ENCODE data around the gene KREMEN1.

Gene KREMEN1

DNA sequence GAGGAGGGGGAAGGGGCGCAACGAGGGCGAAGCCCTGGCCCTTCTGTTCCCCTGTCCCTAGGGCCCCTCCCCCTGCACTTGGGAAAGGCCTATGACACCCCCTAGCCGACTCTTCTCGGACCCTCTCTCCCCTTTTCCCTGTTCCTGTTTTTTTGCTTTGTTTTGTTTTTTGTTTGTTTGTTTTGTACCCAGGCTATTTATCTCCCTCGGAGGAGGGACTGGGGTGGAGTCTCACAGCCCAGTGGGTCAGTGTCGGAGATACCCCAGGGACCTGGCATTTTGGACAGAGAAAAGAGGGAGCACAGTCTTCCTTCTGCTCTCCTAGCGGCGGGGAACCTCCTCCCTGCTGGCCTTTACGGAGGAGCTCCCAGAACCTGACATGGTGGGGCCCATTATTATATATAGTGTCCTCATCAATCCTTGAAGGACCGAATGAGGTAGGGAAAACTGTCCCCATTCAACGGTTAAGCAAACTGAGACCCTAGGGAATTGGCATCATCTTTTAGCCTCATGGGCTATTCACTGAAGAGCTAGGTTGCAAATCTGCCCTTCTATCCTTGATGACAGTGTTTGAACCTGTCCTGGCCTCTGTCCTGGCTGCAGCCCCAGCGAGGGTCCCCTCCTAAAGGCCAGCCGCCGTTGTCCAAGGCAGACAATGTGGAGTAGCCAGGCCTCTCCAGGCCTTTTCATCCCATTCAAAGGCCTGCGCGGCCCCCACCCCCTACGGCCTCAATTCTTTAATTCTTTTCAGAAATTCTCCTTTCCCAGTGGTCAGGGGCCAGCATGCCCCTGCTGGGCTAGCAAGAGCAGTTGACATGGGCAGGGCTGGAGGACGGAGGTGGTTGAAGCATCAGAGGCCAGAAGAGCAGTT is 133.8 kb downstream of the KREMEN1 start:
- no peak for DNase-seq (ENCODE audit: low spot score)

GRCh38 chr22:29207243-29207550 is 134.4 kb downstream of the KREMEN1 start:
- no peak for DNase-seq (ENCODE audit: low spot score)

GRCh38 chr22:29207562-29208501 is 135.0 kb downstream of the KREMEN1 start:
- DNase-seq (ENCODE audit: low spot score): no peak

DNA sequence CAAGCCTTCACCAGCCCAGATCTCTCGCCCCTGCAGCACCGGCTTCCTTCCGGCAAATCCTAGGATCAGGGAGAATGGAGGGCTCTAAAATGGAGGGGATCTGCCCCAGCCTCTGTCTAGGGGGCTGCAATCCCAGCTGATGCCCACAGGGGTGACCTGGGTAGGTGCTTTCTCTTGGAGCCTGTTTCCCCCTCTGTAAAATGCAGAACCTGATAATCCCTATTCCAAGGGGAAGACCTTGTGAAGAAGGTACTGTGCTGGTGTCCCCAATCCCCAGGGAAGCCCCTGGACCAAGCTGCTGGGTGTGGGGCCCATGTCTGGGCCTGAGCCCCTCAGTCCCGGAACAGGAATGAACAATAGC is 135.6 kb downstream of the KREMEN1 start:
- DNase-seq (ENCODE audit: low spot score): no peak

- DNase-seq (ENCODE audit: low spot score): no peak
Measured at GRCh38 chr22:29208879-29209623, 136.2 kb downstream of the KREMEN1 start.

- no peak for DNase-seq (ENCODE audit: low spot score)
Measured at GRCh38 chr22:29209624-29209929, 136.7 kb downstream of the KREMEN1 start.

GRCh38 chr22:29211066-29211465 is 138.2 kb downstream of the KREMEN1 start:
- no peak for DNase-seq (ENCODE audit: low spot score)

DNA sequence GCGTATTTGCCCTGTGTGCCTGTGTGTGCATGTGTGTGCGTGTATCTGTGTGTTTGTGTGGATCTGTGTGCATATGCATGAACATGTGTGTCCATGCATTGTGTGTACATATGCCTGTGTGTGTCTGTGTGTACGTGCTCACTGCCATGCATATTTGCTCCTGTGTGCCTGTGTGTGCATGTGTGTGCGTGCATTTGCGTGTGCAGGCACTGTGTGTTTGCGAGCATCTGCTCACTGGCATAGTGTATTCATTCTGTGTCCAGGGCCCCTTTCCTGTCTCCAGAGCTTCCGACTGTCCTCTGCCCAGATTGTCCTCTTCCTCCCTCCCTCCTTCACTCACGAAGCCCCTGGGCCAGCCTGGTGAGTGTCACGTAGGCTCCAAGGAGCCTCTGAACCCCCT is 138.6 kb downstream of the KREMEN1 start:
- no peak for DNase-seq (ENCODE audit: low spot score)

DNA sequence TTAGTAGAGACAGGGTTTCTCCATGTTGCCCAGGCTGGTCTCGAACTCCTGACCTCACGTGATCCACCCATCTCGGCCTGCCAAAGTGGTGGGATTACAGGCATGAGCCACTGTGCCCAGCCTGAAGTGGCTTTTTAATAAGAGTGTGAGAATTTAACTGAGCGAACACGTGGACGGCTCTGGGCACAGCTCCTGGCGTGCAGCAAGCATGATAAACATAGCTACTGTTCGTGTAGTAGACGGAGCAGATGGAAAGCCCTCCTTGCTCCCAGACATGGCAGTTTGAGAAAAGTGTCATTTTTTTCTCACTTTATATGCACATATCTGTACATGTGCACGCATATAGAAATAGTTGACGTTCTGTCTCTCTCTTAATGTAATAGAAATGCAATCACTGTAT is 139.9 kb downstream of the KREMEN1 start:
- DNase-seq (ENCODE audit: low spot score): no peak

DNA sequence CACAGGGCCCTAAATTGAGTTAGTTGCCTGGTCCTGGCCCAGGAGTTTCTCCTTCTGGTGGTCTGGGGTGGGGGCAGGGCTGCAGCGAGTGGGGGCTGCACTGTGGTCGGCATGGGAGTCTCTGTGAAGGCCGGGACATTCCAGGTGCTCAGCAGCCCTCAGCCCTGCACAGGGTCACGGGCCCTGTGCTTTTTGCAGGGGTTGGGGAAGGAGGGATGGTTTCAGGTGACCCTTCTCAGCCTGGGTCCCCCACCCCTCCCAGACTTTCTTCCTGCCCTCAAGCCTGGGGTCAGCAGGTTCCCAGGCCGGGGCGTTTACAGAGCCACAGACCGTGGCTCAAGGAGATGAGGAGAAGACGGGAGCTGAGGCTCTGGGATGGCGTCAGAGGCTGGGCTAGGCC is 140.7 kb downstream of the KREMEN1 start:
- no peak for DNase-seq (ENCODE audit: low spot score)

DNA sequence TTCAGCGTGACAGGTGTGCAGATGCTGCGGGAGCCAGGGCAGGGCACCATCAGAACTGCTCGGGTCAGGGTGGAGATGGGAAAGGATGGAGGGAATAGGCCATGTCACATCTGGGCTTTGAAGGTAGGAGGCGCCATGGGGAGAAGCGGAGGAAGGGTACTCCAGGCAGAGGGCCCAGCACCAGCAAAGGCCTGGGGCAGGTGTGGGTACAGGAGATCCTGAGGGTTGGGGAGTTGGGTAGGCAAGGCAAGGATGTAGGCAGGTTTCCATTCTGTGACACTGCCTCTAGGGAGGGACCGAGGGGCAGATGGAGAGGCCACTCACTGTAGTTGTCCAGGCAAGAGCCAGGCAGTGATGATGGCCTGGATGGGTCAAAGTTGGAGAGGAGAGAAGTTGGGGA is 141.4 kb downstream of the KREMEN1 start:
- DNase-seq (ENCODE audit: low spot score): no peak

GRCh38 chr22:29215012-29215860 is 142.4 kb downstream of the KREMEN1 start:
- no peak for DNase-seq (ENCODE audit: low spot score)

DNA sequence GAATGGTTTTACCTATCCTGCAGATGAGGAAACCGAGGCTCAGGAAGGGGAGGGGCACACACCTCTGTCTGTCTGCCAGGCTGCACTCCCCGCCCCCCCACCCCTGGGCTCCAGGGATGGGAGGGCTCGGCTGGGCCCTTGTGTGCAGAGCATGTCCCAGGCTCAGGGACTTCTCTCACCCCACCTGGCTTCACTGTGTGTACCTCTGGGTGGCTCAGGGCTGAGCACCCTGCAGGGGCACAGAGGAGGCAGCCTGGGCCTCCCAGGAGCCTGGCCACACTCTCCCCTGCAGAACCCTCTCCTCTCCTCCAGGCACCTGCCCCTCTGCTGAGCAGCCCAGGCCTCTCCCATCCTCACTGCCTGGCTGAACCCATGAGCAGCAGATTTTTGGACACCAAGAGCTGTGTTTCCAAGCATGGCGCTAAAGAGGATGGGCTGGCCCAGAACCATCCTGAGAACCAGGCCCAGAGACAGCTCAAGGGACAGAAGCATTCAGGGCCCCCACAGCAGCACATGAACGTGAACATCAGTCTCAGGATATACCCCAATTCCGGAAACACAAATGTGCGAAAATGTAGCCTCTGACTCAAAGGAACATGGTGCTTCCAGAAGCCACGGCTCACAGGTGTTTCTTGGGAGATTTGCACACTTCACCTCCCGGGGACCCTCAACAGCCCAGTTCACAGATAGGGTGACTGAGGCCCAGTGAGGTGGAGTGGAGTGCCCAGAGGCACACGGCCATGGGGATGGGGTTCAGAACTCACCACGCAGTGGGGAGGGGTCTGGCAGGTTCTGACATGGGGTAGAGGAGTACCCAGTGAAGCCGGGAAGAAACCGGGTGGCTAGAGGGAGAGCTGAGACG is 143.4 kb downstream of the KREMEN1 start:
- DNase-seq (ENCODE audit: low spot score): no peak

GRCh38 chr22:29216873-29217666 is 144.2 kb downstream of the KREMEN1 start:
- no peak for DNase-seq (ENCODE audit: low spot score)
